ENCODE measurements around the gene CD300H.
"Not testable (repeated sequence)": the region's sequence is repeated elsewhere in the genome, so short reads cannot be mapped to it uniquely, and the experiment has no call there.

Gene CD300H

GRCh38 chr17:74525465-74525725 is 41.9 kb downstream of the CD300H start:
- DNase-seq, result no peak

- no peak for DNase-seq
Measured at GRCh38 chr17:74524653-74525464, 42.5 kb downstream of the CD300H start.

GRCh38 chr17:74523308-74523707 is 44.0 kb downstream of the CD300H start:
- DNase-seq, result no peak

GRCh38 chr17:74522381-74523105 is 44.8 kb downstream of the CD300H start:
- no peak for DNase-seq

GRCh38 chr17:74521701-74522201 is 45.6 kb downstream of the CD300H start:
- DNase-seq, result no peak

- no peak for DNase-seq
Measured at GRCh38 chr17:74520790-74521480, 46.4 kb downstream of the CD300H start.

GRCh38 chr17:74520016-74520434 is 47.3 kb downstream of the CD300H start:
- DNase-seq, result no peak

GRCh38 chr17:74518413-74518981 is 48.8 kb downstream of the CD300H start:
- not testable (repeated sequence) for DNase-seq

GRCh38 chr17:74516561-74517328 is 50.6 kb downstream of the CD300H start:
- no peak for DNase-seq

- DNase-seq, result no peak
Measured at GRCh38 chr17:74515941-74516340, 51.4 kb downstream of the CD300H start.

GRCh38 chr17:74514632-74515334 is 52.5 kb downstream of the CD300H start:
- no peak for DNase-seq

- DNase-seq, result no peak
Measured at GRCh38 chr17:74513987-74514631, 53.2 kb downstream of the CD300H start.

- no peak for DNase-seq
Measured at GRCh38 chr17:74512624-74513091, 54.7 kb downstream of the CD300H start.

GRCh38 chr17:74512036-74512435 is 55.3 kb downstream of the CD300H start:
- no peak for DNase-seq
